WTC11 (cell line): Measurements from ENCODE around the gene INO80B. TPM values are rescaled to one million over a fixed set of nuclear protein-coding genes. Genes with fewer than 3 reads are reported as not detected.

ENCODE experiments used
- EMX1 ChIP-seq: fragments of 250-450 bp; sonication (Bioruptor Pico); IDR thresholded peaks from 2 replicates; pipeline ENCODE4 v1.8.0; 2021; ENCODE audit warnings: mild to moderate bottlenecking
- ETV6 ChIP-seq: sonication (generic); formaldehyde crosslinking; IDR thresholded peaks from 2 replicates; pipeline ENCODE4 v1.8.1; 2022; ENCODE audit warnings: mild to moderate bottlenecking, missing genetic modification reagents
- FOXP1 ChIP-seq: sonication (generic); formaldehyde crosslinking; IDR thresholded peaks from 2 replicates; pipeline ENCODE4 v1.8.0; 2022; ENCODE audit warnings: missing genetic modification reagents, mild to moderate bottlenecking, moderate library complexity, borderline replicate concordance
- HMGA2 ChIP-seq: fragments of 250-450 bp; sonication (Bioruptor Pico); IDR thresholded peaks from 2 replicates; pipeline ENCODE4 v1.4.0; 2021; ENCODE audit warnings: mild to moderate bottlenecking, moderate library complexity
- IRF2 ChIP-seq: sonication (generic); formaldehyde crosslinking; IDR thresholded peaks from 2 replicates; pipeline ENCODE4 v1.8.0; 2022; ENCODE audit warnings: low read depth, missing genetic modification reagents, borderline replicate concordance
- JUN ChIP-seq: sonication (generic); formaldehyde crosslinking; IDR thresholded peaks from 2 replicates; pipeline ENCODE4 v1.8.0; 2023; ENCODE audit warnings: mild to moderate bottlenecking, missing genetic modification reagents
- KAT7 ChIP-seq: sonication (generic); formaldehyde crosslinking; IDR thresholded peaks from 2 replicates; pipeline ENCODE4 v1.8.1; 2023; ENCODE audit warnings: missing genetic modification reagents, mild to moderate bottlenecking, borderline replicate concordance
- MYBL2 ChIP-seq: sonication (generic); formaldehyde crosslinking; IDR thresholded peaks from 2 replicates; pipeline ENCODE4 v1.8.1; 2023; ENCODE audit warnings: mild to moderate bottlenecking, moderate library complexity, missing genetic modification reagents
- NR2C2 ChIP-seq: sonication (generic); formaldehyde crosslinking; IDR thresholded peaks from 2 replicates; pipeline ENCODE4 v1.8.0; 2022; ENCODE audit warnings: mild to moderate bottlenecking, missing genetic modification reagents
- SMAD4 ChIP-seq: sonication (generic); formaldehyde crosslinking; IDR thresholded peaks from 2 replicates; pipeline ENCODE4 v1.8.0; 2022; ENCODE audit warnings: mild to moderate bottlenecking, missing genetic modification reagents
- TEAD4 ChIP-seq: sonication (generic); formaldehyde crosslinking; IDR thresholded peaks from 2 replicates; pipeline ENCODE4 v1.8.0; 2022; ENCODE audit warnings: mild to moderate bottlenecking, missing genetic modification reagents
- ZBTB21 ChIP-seq: sonication (generic); formaldehyde crosslinking; IDR thresholded peaks from 2 replicates; pipeline ENCODE4 v1.8.1; 2023; ENCODE audit warnings: mild to moderate bottlenecking, missing genetic modification reagents, borderline replicate concordance
- ZNF423 ChIP-seq: fragments of 250-450 bp; sonication (Bioruptor Pico); IDR thresholded peaks from 2 replicates; pipeline ENCODE4 v2.1.2; 2022; ENCODE audit warnings: mild to moderate bottlenecking, moderate library complexity
- ZNF671 ChIP-seq: fragments of 250-450 bp; sonication (Bioruptor Pico); IDR thresholded peaks from 2 replicates; pipeline ENCODE4 v1.8.0; 2021; ENCODE audit warnings: mild to moderate bottlenecking
- total RNA-seq: library from RNA; stranded (reverse); gene quantifications from 3 replicates; pipeline ENCODE4 v1.2.3, GENCODE V29; 2021
- TF ChIP-seq, protein P1 (sequence below): fragments of 250-450 bp; sonication (Bioruptor Pico); IDR thresholded peaks from 2 replicates; pipeline ENCODE4 v1.9.0; 2021; ENCODE audit warnings: mild to moderate bottlenecking, borderline replicate concordance
- TF ChIP-seq, protein P2 (sequence below): sonication (generic); formaldehyde crosslinking; IDR thresholded peaks from 2 replicates; pipeline ENCODE4 v1.8.0; 2022; ENCODE audit warnings: missing genetic modification reagents
- TF ChIP-seq, protein P3 (sequence below): sonication (generic); formaldehyde crosslinking; IDR thresholded peaks from 2 replicates; pipeline ENCODE4 v1.8.1; 2023; ENCODE audit warnings: mild to moderate bottlenecking, missing genetic modification reagents
- TF ChIP-seq, protein P4 (sequence below): fragments of 200-600 bp; IDR thresholded peaks from 2 replicates; pipeline ENCODE4 v1.8.0; 2022; ENCODE audit warnings: antibody characterized with exemption
- TF ChIP-seq, protein P5 (sequence below): sonication (generic); formaldehyde crosslinking; IDR thresholded peaks from 2 replicates; pipeline ENCODE4 v1.8.0; 2023; ENCODE audit warnings: missing genetic modification reagents
- TF ChIP-seq, protein P6 (sequence below): fragments of 250-450 bp; sonication (Bioruptor Pico); conservative IDR thresholded peaks from 2 replicates; pipeline ENCODE4 v1.9.0; 2021; ENCODE audit warnings: mild to moderate bottlenecking
- TF ChIP-seq, protein P7 (sequence below): sonication (generic); formaldehyde crosslinking; IDR thresholded peaks from 2 replicates; pipeline ENCODE4 v1.8.1; 2023; ENCODE audit warnings: mild to moderate bottlenecking, missing genetic modification reagents
- TF ChIP-seq, protein P8 (sequence below): sonication (generic); formaldehyde crosslinking; IDR thresholded peaks from 2 replicates; pipeline ENCODE4 v1.8.0; 2022; ENCODE audit warnings: mild to moderate bottlenecking, missing genetic modification reagents

Gene INO80B
- total RNA-seq, 1 experiment from 2014 or later: 20.2 TPM

DNA sequence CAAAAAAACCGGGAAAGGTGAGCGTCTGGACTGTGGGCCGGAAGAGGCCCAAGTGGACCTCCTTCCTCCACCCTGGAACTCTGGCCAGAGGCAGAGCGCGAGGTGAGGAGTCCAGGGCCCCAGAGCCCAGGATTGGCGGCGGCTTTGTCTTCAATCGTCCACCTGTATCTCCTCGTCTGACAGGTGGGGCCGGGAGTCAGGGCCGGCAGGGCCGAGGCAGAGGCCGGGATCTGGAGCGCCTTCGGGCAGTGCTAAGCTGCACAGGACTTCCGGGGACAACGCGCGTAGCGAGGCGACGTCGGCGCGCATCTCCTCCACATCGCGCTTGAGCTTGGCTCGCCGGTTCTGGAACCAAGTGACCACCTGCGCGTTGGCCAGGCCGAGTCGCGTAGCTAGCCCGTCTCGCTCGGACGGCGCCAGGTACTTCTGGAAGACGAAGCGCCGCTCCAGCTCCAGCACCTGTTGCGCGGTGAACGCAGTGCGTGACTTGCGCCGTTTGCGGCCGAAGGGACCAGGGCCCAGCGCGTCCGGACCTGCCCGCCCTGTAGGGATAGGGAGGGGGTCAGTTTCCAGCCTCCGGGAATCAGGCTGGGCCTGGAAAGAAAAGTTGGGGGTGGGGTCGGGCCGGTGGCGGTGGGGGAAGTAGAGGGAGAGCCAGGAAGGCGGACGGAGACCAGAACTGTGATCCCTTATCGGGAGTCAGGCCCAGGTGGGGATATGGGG is 43.1 kb downstream of the INO80B start (continued):
- TF ChIP-seq, protein P1, sequence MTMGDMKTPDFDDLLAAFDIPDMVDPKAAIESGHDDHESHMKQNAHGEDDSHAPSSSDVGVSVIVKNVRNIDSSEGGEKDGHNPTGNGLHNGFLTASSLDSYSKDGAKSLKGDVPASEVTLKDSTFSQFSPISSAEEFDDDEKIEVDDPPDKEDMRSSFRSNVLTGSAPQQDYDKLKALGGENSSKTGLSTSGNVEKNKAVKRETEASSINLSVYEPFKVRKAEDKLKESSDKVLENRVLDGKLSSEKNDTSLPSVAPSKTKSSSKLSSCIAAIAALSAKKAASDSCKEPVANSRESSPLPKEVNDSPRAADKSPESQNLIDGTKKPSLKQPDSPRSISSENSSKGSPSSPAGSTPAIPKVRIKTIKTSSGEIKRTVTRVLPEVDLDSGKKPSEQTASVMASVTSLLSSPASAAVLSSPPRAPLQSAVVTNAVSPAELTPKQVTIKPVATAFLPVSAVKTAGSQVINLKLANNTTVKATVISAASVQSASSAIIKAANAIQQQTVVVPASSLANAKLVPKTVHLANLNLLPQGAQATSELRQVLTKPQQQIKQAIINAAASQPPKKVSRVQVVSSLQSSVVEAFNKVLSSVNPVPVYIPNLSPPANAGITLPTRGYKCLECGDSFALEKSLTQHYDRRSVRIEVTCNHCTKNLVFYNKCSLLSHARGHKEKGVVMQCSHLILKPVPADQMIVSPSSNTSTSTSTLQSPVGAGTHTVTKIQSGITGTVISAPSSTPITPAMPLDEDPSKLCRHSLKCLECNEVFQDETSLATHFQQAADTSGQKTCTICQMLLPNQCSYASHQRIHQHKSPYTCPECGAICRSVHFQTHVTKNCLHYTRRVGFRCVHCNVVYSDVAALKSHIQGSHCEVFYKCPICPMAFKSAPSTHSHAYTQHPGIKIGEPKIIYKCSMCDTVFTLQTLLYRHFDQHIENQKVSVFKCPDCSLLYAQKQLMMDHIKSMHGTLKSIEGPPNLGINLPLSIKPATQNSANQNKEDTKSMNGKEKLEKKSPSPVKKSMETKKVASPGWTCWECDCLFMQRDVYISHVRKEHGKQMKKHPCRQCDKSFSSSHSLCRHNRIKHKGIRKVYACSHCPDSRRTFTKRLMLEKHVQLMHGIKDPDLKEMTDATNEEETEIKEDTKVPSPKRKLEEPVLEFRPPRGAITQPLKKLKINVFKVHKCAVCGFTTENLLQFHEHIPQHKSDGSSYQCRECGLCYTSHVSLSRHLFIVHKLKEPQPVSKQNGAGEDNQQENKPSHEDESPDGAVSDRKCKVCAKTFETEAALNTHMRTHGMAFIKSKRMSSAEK (CRISPR knock-in tag): no peak
- TF ChIP-seq, protein P2, sequence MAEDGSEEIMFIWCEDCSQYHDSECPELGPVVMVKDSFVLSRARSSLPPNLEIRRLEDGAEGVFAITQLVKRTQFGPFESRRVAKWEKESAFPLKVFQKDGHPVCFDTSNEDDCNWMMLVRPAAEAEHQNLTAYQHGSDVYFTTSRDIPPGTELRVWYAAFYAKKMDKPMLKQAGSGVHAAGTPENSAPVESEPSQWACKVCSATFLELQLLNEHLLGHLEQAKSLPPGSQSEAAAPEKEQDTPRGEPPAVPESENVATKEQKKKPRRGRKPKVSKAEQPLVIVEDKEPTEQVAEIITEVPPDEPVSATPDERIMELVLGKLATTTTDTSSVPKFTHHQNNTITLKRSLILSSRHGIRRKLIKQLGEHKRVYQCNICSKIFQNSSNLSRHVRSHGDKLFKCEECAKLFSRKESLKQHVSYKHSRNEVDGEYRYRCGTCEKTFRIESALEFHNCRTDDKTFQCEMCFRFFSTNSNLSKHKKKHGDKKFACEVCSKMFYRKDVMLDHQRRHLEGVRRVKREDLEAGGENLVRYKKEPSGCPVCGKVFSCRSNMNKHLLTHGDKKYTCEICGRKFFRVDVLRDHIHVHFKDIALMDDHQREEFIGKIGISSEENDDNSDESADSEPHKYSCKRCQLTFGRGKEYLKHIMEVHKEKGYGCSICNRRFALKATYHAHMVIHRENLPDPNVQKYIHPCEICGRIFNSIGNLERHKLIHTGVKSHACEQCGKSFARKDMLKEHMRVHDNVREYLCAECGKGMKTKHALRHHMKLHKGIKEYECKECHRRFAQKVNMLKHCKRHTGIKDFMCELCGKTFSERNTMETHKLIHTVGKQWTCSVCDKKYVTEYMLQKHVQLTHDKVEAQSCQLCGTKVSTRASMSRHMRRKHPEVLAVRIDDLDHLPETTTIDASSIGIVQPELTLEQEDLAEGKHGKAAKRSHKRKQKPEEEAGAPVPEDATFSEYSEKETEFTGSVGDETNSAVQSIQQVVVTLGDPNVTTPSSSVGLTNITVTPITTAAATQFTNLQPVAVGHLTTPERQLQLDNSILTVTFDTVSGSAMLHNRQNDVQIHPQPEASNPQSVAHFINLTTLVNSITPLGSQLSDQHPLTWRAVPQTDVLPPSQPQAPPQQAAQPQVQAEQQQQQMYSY: 0 out of 2 replicates have a peak, but pooled peaks have one; percentile 20
- TF ChIP-seq SMAD4 (no peak), IRF2 (CRISPR knock-in tag) (no peak), ZNF423 (CRISPR knock-in tag) (no peak), KAT7 (no peak), TEAD4 (CRISPR knock-in tag) (no peak), NR2C2 (CRISPR knock-in tag) (no peak), HMGA2 (CRISPR knock-in tag) (no peak), ZBTB21 (CRISPR knock-in tag) (peak; percentile 78; the same call in 1 of the 2 replicates), ZNF671 (CRISPR knock-in tag) (no peak; the same call in 1 of the 2 replicates), EMX1 (no peak), FOXP1 (CRISPR knock-in tag) (peak; percentile 72; the same call in 1 of the 2 replicates), ETV6 (CRISPR knock-in tag) (peak; percentile 67; the same call in 1 of the 2 replicates), JUN (0 out of 2 replicates have a peak, but pooled peaks have one; percentile 36), MYBL2 (CRISPR knock-in tag) (peak; percentile 64; the same call in 1 of the 2 replicates)
- TF ChIP-seq, protein P3, sequence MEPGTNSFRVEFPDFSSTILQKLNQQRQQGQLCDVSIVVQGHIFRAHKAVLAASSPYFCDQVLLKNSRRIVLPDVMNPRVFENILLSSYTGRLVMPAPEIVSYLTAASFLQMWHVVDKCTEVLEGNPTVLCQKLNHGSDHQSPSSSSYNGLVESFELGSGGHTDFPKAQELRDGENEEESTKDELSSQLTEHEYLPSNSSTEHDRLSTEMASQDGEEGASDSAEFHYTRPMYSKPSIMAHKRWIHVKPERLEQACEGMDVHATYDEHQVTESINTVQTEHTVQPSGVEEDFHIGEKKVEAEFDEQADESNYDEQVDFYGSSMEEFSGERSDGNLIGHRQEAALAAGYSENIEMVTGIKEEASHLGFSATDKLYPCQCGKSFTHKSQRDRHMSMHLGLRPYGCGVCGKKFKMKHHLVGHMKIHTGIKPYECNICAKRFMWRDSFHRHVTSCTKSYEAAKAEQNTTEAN (CRISPR knock-in tag): 0 out of 2 replicates have a peak, but pooled peaks have one; percentile 80
- TF ChIP-seq, protein P4, sequence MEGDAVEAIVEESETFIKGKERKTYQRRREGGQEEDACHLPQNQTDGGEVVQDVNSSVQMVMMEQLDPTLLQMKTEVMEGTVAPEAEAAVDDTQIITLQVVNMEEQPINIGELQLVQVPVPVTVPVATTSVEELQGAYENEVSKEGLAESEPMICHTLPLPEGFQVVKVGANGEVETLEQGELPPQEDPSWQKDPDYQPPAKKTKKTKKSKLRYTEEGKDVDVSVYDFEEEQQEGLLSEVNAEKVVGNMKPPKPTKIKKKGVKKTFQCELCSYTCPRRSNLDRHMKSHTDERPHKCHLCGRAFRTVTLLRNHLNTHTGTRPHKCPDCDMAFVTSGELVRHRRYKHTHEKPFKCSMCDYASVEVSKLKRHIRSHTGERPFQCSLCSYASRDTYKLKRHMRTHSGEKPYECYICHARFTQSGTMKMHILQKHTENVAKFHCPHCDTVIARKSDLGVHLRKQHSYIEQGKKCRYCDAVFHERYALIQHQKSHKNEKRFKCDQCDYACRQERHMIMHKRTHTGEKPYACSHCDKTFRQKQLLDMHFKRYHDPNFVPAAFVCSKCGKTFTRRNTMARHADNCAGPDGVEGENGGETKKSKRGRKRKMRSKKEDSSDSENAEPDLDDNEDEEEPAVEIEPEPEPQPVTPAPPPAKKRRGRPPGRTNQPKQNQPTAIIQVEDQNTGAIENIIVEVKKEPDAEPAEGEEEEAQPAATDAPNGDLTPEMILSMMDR: no peak
- TF ChIP-seq, protein P5, sequence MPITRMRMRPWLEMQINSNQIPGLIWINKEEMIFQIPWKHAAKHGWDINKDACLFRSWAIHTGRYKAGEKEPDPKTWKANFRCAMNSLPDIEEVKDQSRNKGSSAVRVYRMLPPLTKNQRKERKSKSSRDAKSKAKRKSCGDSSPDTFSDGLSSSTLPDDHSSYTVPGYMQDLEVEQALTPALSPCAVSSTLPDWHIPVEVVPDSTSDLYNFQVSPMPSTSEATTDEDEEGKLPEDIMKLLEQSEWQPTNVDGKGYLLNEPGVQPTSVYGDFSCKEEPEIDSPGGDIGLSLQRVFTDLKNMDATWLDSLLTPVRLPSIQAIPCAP: 0 out of 2 replicates have a peak, but pooled peaks have one; percentile 56
- TF ChIP-seq, protein P6, sequence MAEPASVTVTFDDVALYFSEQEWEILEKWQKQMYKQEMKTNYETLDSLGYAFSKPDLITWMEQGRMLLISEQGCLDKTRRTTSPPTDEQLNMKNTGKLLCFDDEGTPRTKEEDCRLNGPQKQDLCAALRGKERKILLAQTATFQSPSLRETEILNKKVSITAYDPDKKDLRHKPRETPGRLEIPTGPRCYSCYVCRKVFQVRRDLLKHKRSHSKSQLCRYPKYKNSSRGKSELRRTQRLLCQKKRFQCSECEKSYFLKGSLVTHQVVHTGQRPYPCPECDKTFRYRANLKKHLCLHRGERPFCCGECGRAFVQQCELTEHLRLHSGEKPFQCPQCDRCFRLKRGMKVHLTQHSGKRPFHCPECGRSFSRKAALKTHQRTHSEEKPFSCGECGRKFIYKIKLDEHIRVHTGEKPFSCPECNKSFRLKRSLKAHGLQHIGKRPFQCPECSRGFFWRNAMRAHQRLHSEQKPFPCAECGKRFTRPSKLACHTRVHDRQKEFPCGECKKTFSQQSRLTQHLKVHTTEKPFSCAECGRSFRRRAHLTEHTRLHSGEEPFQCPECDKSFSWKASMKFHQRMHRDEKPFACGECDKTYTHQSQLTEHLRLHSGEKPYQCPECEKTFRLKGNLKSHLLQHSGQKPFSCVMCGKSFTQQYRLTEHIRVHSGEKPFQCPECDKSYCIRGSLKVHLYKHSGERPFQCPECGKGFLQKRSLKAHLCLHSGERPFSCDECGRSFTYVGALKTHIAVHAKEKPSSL (CRISPR knock-in tag): no peak
- TF ChIP-seq, protein P7, sequence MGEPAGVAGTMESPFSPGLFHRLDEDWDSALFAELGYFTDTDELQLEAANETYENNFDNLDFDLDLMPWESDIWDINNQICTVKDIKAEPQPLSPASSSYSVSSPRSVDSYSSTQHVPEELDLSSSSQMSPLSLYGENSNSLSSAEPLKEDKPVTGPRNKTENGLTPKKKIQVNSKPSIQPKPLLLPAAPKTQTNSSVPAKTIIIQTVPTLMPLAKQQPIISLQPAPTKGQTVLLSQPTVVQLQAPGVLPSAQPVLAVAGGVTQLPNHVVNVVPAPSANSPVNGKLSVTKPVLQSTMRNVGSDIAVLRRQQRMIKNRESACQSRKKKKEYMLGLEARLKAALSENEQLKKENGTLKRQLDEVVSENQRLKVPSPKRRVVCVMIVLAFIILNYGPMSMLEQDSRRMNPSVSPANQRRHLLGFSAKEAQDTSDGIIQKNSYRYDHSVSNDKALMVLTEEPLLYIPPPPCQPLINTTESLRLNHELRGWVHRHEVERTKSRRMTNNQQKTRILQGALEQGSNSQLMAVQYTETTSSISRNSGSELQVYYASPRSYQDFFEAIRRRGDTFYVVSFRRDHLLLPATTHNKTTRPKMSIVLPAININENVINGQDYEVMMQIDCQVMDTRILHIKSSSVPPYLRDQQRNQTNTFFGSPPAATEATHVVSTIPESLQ (CRISPR knock-in tag): no peak
- TF ChIP-seq, protein P8, sequence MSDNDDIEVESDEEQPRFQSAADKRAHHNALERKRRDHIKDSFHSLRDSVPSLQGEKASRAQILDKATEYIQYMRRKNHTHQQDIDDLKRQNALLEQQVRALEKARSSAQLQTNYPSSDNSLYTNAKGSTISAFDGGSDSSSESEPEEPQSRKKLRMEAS (CRISPR knock-in tag): peak; percentile 90
